ENCODE results near the gene MAPK8IP1. TPM values are rescaled to one million over a fixed set of nuclear protein-coding genes. Genes with fewer than 3 reads are reported as not detected.

The MAPK8IP1 gene
- total RNA-seq, 4 donors from 2014 or later = 9.5 to 25.1 (median 17.4) TPM

- H3K4me1 ChIP-seq = peaks cover 31 to 50% of the 10 kb centered on the region in 2 donors
- peaks cover 4 to 6% of the 10 kb centered on the region in 2 donors for H3K36me3 ChIP-seq
- peak overlapping the region; percentile 71 to 97 (median 96) for H3K27ac ChIP-seq
- no peaks in the 10 kb centered on the region for H3K27me3 ChIP-seq
- H3K9me3 ChIP-seq = no peaks in the 10 kb centered on the region
- WGBS, 2 donors = 75 to 76% methylated on average over 7 of the region's 7 CpGs
- H3K4me3 ChIP-seq (replicated peaks in 1 of 3) = no peak overlapping the region
- TF ChIP-seq POLR2A (IDR thresholded peaks at IDR 0.05) = no peak
- TF ChIP-seq CTCF (IDR thresholded peaks at IDR 0.05) = no peak
- intact Hi-C loops (cut with DNase I) = loop anchor here (10.0 kb wide), 1 partner anchor 114 kb away; the partner anchor contains the start of gene SLC35C1
- DNase-seq = no peak
Measured at GRCh38 chr11:45918962-45919675, 33.7 kb downstream of the MAPK8IP1 start.

- no peaks in the 10 kb centered on the region for H3K27me3 ChIP-seq
- peak overlapping the region; percentile 96 to 97 (median 97) for H3K27ac ChIP-seq
- no peak for DNase-seq
- no peaks in the 10 kb centered on the region for H3K9me3 ChIP-seq
- intact Hi-C loops (cut with DNase I) = loop anchor here (10.0 kb wide), 1 partner anchor 115 kb away; the partner anchor contains the start of gene SLC35C1
- no peak overlapping the region for H3K4me3 ChIP-seq (replicated peaks in 1 of 3)
- TF ChIP-seq POLR2A (IDR thresholded peaks at IDR 0.05) (no peak), CTCF (IDR thresholded peaks at IDR 0.05) (no peak)
- 72 to 74% methylated on average over 12 to 13 of the region's 13 CpGs for whole genome bisulfite sequencing, 2 donors
- H3K4me1 ChIP-seq = peaks cover 31 to 50% of the 10 kb centered on the region in 2 donors
- no peaks in the 10 kb centered on the region for H3K36me3 ChIP-seq
Measured at GRCh38 chr11:45919806-45920530, 34.5 kb downstream of the MAPK8IP1 start.

GRCh38 chr11:45920531-45921477, 35.4 kb downstream of the MAPK8IP1 start:
- peak in 1 of 2 donors; percentile 3 for DNase-seq
- Histone ChIP-seq H3K36me3 (no peaks in the 10 kb centered on the region), H3K9me3 (no peaks in the 10 kb centered on the region), H3K27me3 (no peaks in the 10 kb centered on the region), H3K27ac (peak overlapping the region; percentile 96 to 97 (median 97)), H3K4me3 (replicated peaks in 1 of 3) (no peak overlapping the region), H3K4me1 (peaks cover 31 to 50% of the 10 kb centered on the region in 2 donors)
- intact Hi-C loops (cut with DNase I) = no loop called here
- 70 to 83% methylated on average over 6 of the region's 6 CpGs for WGBS, 2 donors
- TF ChIP-seq CTCF (IDR thresholded peaks at IDR 0.05) = no peak
- no peak for TF ChIP-seq POLR2A (IDR thresholded peaks at IDR 0.05)

GRCh38 chr11:45921561-45922424, 36.3 kb downstream of the MAPK8IP1 start:
- peaks cover 29 to 42% of the 10 kb centered on the region in 2 donors for H3K4me1 ChIP-seq
- H3K4me3 ChIP-seq (replicated peaks in 1 of 3) = peak overlapping the region in 2 of 3 donors; percentile 57 to 59
- WGBS, 2 donors = 15 to 22% methylated on average over 23 to 27 of the region's 54 CpGs
- H3K27me3 ChIP-seq = no peaks in the 10 kb centered on the region
- peak; percentile 93 to 94 for DNase-seq
- TF ChIP-seq POLR2A (IDR thresholded peaks at IDR 0.05) (peak; percentile 19 to 62), CTCF (IDR thresholded peaks at IDR 0.05) (no peak)
- intact Hi-C loops (cut with DNase I) = no loop called here
- no peaks in the 10 kb centered on the region for H3K9me3 ChIP-seq
- H3K27ac ChIP-seq = peak overlapping the region; percentile 96 to 97 (median 97)
- H3K36me3 ChIP-seq = no peaks in the 10 kb centered on the region

Data from thyroid gland (tissue), 4 donors.